ENCODE measurements around the gene MANF.

Gene MANF

GRCh38 chr3:51355891-51356578, 29.1 kb upstream of the MANF start:
- Histone ChIP-seq H4K20me1 (ENCODE audit: low read depth, low read length) (no peaks in the 10 kb centered on the region), H3K9me3 (ENCODE audit: insufficient read depth, low read length) (no peaks in the 10 kb centered on the region), H3F3A (ENCODE audit: insufficient read depth) (no peaks in the 10 kb centered on the region), H3K27me3 (ENCODE audit: low read length) (no peaks in the 10 kb centered on the region), H3K9ac (ENCODE audit: low read length) (no peak overlapping the region), H3K4me3 (ENCODE audit: insufficient read depth, low read length, poor library complexity, severe bottlenecking) (no peak overlapping the region), H3K79me2 (ENCODE audit: insufficient read depth, low read length) (no peaks in the 10 kb centered on the region), H3K27ac (ENCODE audit: low read depth, low read length) (no peak overlapping the region), H3K9me2 (replicated peaks; ENCODE audit: insufficient read depth, low read length) (no peaks in the 10 kb centered on the region), H2AFZ (ENCODE audit: low read depth, low read length, severe bottlenecking) (no peak overlapping the region), H3K4me2 (ENCODE audit: low read depth, low read length, poor library complexity, severe bottlenecking) (no peak overlapping the region), H3K36me3 (ENCODE audit: low read length) (no peaks in the 10 kb centered on the region)
- TF ChIP-seq CTCF (IDR thresholded peaks at IDR 0.05; ENCODE audit: insufficient read depth, low read length, poor library complexity, severe bottlenecking) (no peak), EZH2phosphoT487 (conservative IDR thresholded peaks at IDR 0.05; ENCODE audit: low read length) (no peak)

GRCh38 chr3:51357856-51358255, 27.2 kb upstream of the MANF start:
- H3K36me3 ChIP-seq (ENCODE audit: low read length), result no peaks in the 10 kb centered on the region

GRCh38 chr3:51358981-51359380, 26.1 kb upstream of the MANF start:
- no peaks in the 10 kb centered on the region for H3K9me3 ChIP-seq (ENCODE audit: insufficient read depth, low read length)
- no peaks in the 10 kb centered on the region for H3K27me3 ChIP-seq (ENCODE audit: low read length)
- H3K36me3 ChIP-seq (ENCODE audit: low read length), result no peaks in the 10 kb centered on the region
- TF ChIP-seq CTCF (IDR thresholded peaks at IDR 0.05; ENCODE audit: insufficient read depth, low read length, poor library complexity, severe bottlenecking) (no peak), EZH2phosphoT487 (conservative IDR thresholded peaks at IDR 0.05; ENCODE audit: low read length) (no peak)
- H3F3A ChIP-seq (ENCODE audit: insufficient read depth), result no peaks in the 10 kb centered on the region
- no peak overlapping the region for H2AFZ ChIP-seq (ENCODE audit: low read depth, low read length, severe bottlenecking)
- no peak overlapping the region for H3K9ac ChIP-seq (ENCODE audit: low read length)
- no peaks in the 10 kb centered on the region for H3K79me2 ChIP-seq (ENCODE audit: insufficient read depth, low read length)
- no peak overlapping the region for H3K4me2 ChIP-seq (ENCODE audit: low read depth, low read length, poor library complexity, severe bottlenecking)
- H3K27ac ChIP-seq (ENCODE audit: low read depth, low read length), result no peak overlapping the region
- H3K4me3 ChIP-seq (ENCODE audit: insufficient read depth, low read length, poor library complexity, severe bottlenecking), result no peak overlapping the region
- no peaks in the 10 kb centered on the region for H3K9me2 ChIP-seq (replicated peaks; ENCODE audit: insufficient read depth, low read length)
- no peaks in the 10 kb centered on the region for H4K20me1 ChIP-seq (ENCODE audit: low read depth, low read length)

More at GRCh38 chr3:51357856-51358255, 27.2 kb upstream of the MANF start:
- no peak overlapping the region for H3K27ac ChIP-seq (ENCODE audit: low read depth, low read length)
- H3K9me3 ChIP-seq (ENCODE audit: insufficient read depth, low read length), result no peaks in the 10 kb centered on the region
- H3K9ac ChIP-seq (ENCODE audit: low read length), result no peak overlapping the region
- no peaks in the 10 kb centered on the region for H3K79me2 ChIP-seq (ENCODE audit: insufficient read depth, low read length)
- H3F3A ChIP-seq (ENCODE audit: insufficient read depth), result no peaks in the 10 kb centered on the region
- no peak overlapping the region for H2AFZ ChIP-seq (ENCODE audit: low read depth, low read length, severe bottlenecking)
- H4K20me1 ChIP-seq (ENCODE audit: low read depth, low read length), result no peaks in the 10 kb centered on the region
- H3K4me3 ChIP-seq (ENCODE audit: insufficient read depth, low read length, poor library complexity, severe bottlenecking), result no peak overlapping the region
- no peak overlapping the region for H3K4me2 ChIP-seq (ENCODE audit: low read depth, low read length, poor library complexity, severe bottlenecking)
- no peaks in the 10 kb centered on the region for H3K27me3 ChIP-seq (ENCODE audit: low read length)
- no peaks in the 10 kb centered on the region for H3K9me2 ChIP-seq (replicated peaks; ENCODE audit: insufficient read depth, low read length)
- TF ChIP-seq EZH2phosphoT487 (conservative IDR thresholded peaks at IDR 0.05; ENCODE audit: low read length), result no peak

- Histone ChIP-seq H3K27ac (ENCODE audit: low read depth, low read length) (no peak overlapping the region), H3K9me3 (ENCODE audit: insufficient read depth, low read length) (no peaks in the 10 kb centered on the region), H3K4me2 (ENCODE audit: low read depth, low read length, poor library complexity, severe bottlenecking) (no peak overlapping the region), H3K36me3 (ENCODE audit: low read length) (no peaks in the 10 kb centered on the region), H3K79me2 (ENCODE audit: insufficient read depth, low read length) (no peaks in the 10 kb centered on the region), H3K9ac (ENCODE audit: low read length) (no peak overlapping the region), H2AFZ (ENCODE audit: low read depth, low read length, severe bottlenecking) (no peak overlapping the region), H3K9me2 (replicated peaks; ENCODE audit: insufficient read depth, low read length) (no peaks in the 10 kb centered on the region), H3K27me3 (ENCODE audit: low read length) (no peaks in the 10 kb centered on the region), H3K4me3 (ENCODE audit: insufficient read depth, low read length, poor library complexity, severe bottlenecking) (no peak overlapping the region), H4K20me1 (ENCODE audit: low read depth, low read length) (no peaks in the 10 kb centered on the region), H3F3A (ENCODE audit: insufficient read depth) (no peaks in the 10 kb centered on the region)
- TF ChIP-seq CTCF (IDR thresholded peaks at IDR 0.05; ENCODE audit: insufficient read depth, low read length, poor library complexity, severe bottlenecking), result no peak
- no peak for TF ChIP-seq EZH2phosphoT487 (conservative IDR thresholded peaks at IDR 0.05; ENCODE audit: low read length)
Measured at GRCh38 chr3:51360806-51361205, 24.3 kb upstream of the MANF start.

All from SU-DHL-6 (cell line).